Stimulated activated CD8-positive, alpha-beta memory T cell treated with anti-CD3 and anti-CD28 coated beads, Interleukin-12 subunit alpha, Interleukin-12 subunit beta, amount 100 ng/mL, for 4 hours (primary cell): Measurements from ENCODE around the gene KSR1.

Experiments
- DNase-seq: peaks from one replicate; pipeline ENCODE4 v3.0.0-alpha.2; 2020; ENCODE audit warnings: low read depth

Gene KSR1

DNA sequence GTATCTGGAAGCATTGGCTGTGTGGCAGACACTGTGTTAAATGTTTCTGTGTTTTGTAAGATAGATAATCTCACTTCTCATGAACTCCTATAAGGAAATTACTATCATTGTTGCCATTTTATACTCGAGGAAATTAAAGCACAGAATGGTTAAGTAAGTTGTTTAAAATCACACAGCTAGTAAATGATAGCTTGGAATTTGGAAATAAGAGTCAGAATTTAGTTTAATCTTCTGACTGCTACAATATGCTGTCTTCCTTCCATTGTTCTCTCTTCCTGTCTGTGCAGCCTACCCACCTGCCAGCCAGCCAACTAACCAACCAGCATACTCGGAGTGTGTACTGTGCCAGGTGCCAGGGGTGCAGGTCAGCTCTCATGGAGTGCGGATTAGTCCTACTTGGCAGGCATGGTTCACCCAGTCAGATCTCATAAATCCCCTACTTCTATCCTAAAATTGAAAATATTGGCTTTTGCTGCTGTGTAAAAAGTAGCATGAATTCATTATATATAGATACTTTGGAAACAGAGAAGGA lies 94.8 kb downstream of the KSR1 start:
- no peak for DNase-seq

DNA sequence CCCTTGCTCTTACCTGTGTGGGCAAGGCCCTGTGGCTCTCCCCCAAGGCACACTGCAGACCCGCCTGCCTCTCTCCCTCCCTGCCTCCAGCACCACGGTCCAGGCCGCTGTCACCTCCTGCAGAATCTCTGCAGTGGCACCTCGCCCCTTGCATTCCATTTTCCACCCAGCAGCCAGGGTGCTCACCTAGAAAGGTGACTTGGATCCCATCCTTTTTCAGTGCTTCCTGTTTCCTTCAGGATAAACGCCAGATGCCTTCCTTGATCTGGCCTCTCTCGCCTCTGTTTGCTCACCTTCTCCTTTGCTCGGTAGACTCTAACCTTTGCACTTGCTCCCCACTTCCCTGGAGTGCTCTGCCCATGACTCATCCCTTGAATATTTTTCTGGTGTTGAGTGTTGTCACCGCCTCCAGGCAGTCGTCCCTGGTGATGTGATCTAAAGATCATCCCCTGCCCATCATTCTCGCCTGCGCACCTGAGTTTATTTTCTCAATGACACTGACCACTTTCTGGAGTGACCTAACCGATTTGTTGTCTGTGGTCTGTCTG lies 95.5 kb downstream of the KSR1 start:
- no peak for DNase-seq

DNA sequence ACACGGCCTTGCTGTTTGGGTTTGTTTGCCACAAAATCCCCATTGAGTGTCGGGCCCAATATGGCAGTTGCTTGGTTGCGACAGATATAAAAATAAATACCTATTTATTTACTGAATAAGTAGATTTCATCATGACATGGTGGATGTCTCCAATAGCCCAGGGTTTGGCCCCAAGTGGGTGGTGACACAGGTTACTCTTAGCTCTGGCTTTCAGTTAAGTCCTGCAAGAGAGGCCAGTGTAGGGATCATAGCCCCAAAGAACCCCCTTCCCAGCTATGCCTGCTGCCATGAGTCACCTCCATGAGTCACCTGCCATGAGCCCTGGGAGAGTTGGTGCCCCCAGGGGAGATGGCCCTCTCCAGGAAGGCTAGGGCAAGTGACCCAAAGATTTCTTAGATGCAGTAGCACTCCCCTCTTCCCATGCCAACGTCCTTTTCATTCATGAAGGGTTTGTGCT lies 96.1 kb downstream of the KSR1 start:
- no peak for DNase-seq

DNA sequence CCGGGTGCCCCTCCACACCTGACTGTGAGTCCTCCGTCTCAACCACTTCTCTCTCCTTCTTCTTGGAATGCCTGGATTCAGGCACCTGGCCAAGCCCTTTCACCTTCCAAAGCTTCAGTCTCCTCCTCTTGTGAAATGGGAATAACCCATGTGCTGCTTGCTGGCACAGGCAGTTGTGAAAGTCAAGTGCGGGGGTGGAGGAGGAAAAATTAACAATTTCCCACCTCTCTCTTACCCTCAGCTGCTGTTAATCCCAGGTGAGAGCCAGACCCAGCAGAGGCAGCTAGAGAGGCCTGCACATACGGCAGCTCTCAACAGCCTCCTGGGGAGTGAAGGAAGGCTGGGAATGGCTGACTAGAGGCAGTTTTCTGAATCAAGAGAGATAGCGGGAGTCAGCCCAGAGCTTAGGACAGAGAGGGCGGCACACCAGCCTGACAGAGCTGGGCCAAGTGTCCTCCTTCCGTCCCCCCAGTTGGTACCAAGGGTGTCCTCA lies 96.8 kb downstream of the KSR1 start:
- DNase-seq: no peak

DNA sequence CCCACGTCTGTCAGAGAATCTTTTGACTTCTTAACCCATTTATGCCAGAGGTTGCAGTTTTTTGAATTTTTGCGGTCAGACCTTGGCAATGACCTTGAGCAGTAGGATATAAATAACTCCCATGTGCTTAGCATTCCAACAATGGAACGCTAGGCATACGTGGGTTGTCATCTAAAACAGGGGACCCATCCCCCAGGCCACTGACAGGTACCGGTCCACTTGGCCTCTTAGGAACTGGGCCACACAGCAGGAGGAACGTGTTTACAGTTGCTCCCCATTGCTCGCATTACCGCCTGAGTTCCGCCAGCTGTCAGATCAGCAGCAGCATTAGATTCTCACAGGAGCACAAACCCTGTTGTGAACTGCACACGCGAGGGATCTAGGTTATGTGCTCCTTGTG lies 97.9 kb downstream of the KSR1 start:
- DNase-seq: no peak

DNA sequence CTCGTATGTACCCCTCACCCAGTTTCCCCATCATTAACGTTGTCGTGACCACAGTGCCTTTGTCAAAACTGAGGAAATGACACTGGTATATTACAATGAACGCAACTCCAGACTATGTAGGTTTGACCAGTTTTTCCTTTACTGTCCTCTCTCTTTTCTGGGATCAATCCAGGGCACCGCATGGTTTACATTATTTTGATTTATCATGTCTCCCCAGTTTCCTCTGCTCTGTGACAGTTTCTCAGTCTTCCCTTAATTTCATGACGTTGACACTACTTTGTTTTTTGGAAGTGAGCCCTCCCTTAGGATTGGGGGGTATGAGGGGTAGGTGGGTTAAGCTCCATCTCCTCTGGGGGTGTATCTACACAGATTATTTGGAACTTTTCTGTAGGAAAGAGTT lies 98.7 kb downstream of the KSR1 start:
- DNase-seq: no peak

DNA sequence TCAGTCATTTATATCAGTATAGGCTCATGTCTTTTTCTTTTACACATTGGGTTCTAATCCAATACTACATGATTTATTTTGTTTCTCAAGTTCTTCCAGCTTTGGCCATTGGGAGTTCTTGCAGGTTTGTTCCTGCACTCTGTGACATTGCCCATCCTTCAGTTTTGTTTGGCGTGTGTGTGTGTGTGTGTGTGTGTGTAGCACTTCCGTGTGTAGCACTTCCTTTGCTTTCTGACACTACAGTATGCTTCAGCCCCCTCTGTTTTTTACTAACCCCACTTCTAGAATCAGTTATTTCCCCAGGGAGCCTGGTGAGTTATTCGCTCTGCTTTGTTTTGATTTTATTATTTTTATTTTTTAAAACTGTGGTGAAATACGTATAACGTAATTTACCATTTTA lies 99.1 kb downstream of the KSR1 start:
- no peak for DNase-seq

DNA sequence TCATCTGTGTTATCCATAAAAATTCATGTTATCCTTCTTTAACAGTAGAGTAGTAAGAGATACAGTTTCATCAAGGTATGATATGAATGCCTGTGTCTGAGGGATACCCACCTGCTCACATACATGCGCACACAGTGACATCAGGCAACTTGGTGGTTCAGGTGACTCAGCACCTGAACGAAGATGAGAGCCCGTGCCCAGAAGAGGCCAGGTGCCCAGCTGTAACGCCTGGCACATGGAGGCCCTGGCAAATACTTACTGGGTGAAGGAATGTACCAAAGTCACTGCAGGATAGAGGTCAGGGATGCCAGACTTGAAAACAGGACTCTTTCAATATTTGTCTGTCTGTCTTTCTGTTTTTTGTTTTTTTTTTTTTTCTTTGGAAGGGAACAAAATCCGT lies 102.1 kb downstream of the KSR1 start:
- no peak for DNase-seq

DNA sequence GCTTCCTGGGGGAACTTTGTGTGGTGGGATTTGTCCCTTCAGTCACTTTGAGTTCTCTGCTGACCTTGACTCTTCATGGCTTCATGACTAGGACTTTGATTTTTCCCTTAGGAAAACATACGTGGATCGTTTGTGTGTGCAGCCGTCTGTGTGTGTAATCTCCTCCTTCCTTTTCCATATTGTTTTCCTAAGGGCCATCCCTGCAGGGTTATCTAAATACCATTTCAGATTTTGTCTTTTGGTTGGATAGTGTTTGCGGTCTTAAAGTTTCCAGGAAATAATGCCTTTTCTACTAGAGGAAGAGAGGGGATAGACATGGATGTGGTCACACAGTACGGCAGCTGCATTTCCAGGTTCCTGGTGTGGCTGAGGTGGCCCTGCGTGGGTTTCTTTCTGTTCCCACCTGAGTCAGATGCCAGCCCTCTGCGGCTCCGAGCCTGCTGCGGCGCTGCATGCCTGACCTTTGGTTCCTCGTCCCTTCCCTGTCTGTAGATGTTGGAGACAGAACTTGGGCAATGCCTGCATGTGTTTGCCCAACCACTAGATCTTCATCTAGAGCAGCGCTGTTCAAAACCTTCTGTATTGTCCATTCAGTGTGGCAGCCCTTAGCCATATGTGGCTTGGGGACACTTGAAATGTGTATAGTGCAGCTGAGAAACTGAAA lies 102.7 kb downstream of the KSR1 start:
- DNase-seq: no peak

DNA sequence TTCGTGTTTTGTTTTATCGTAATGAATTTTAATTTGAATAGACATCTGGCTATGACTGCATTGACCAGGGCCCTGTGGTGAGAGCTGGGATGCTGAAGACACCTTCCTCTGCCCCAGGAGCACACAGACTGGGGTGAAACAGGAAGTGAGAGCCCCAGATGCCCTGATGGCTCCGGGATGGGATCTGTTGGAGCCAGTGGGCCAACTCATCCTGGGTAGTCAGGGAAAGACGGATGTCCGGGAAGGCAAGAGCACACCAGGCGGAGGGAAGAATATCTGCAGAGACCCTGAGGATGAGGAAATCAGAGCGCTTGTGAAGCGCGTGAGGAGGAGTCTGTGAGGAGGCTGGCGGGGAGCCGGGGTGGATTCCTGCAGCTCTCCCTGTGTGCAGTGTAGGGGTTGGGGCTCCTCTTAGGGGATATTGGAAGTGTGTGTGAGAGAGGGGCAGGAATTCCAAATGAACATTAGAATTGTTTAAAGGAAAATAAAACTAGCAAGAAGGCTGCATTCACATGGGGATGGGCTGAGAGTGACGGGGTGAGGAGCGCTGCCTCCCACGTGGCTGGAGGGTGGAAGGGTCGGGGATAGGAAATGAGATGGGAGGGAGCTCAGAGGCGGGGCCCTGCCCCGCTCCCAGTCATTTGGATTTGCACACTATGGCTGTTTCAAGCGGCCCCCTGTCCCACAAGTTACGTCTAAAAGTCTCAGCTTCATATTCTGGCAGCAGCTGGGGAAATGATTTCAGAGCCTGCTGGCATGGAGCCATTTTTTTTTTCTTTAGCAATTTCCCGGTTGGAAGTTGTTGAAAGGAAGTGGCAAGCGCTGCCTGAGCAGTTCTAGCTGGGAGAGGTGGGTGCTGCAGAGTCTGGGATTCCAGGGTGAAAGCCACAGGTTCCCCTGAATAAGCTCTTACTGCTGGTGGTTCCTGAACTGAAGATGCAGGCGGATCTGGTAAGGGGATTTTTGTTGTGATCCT lies 103.5 kb downstream of the KSR1 start:
- DNase-seq: no peak

DNA sequence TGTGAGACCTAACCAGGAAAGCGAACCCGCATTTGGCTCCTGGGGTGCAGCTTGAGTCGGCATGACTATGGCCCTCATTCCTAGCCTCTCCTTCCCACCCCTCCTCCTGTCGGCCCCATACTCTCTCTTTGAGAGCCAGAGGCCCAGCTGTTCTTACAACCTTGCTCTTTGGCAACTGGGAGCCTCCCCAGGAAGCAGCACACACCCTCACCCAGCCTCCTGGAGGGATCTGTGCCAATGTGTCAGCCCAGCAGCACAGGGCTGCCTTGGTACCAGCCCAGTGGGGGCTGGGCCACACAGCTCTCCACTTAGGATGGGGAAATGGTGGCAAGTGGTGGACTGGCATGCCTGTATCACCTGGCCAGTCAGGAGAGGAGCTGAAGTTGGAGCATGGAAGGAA lies 104.4 kb downstream of the KSR1 start:
- DNase-seq: no peak

DNA sequence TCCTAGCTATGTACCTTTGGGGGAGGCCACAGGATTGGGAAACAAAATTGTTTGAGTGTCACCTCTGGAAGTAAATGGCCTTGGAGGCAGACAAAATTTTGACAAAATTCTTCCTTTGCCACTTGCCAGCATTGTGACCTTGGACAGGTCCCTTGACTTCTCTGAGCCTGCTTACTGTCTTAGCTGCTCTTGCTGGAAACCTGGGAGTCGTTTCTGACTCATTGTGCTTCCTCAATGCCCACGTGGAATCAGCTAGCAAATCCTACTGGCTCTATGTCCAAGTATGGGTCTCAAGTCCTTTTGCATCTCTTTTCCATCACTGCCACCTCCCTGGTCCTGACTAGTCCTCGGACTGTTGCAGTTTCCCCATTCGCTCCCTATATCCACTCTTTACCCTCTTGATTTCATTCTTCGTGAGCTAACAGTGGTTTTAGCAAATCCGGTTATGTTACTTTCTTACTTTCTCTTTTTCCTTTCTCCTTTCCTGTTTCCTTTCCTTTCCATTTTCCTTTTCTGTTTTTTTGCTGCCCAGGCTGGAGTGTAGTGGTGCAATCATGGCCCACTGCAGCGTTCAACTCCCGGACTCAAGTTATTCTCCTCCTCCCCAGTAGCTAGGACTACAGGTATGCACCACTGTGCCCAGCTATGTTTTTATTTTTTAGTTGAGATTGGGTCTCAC lies 106.7 kb downstream of the KSR1 start:
- DNase-seq: no peak

DNA sequence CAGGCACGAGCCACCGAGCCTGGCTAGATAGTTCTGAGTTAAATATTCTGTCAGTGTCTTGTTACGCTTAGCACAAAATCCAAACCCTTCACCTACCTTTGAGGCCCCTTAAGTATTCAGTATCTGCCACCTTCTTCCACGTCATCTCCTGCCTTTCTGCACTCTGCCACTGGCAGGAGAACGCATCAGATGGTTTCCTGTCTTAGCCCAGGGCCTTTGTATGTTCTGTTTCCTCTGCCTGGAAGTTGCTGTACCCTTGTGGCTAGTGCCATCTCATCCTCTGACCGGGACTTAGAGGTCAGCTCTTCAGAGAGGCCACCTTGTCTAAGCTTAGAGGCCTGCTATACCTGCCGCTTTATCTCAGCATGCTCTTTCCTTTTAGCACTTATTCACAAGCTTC lies 107.3 kb downstream of the KSR1 start:
- no peak for DNase-seq

DNA sequence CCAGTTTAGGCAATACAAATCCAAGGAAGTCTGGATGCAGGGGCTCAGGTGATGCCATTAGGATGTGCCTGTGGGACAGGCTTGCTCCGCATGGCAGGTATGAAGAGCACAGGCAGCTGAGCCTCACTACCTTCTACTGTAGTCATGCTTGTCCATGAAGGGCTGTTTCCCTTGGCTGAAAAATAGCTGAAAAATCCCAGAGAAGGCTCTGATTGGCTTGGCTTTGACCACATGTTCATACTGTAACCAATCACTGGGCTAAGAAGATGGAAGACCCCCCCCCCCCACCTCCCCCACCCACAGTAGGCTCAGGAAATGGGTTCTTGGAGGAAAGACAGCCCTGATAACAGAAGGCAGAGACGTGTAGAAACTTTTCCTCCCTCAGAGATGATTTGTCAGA lies 108.2 kb downstream of the KSR1 start:
- no peak for DNase-seq

DNA sequence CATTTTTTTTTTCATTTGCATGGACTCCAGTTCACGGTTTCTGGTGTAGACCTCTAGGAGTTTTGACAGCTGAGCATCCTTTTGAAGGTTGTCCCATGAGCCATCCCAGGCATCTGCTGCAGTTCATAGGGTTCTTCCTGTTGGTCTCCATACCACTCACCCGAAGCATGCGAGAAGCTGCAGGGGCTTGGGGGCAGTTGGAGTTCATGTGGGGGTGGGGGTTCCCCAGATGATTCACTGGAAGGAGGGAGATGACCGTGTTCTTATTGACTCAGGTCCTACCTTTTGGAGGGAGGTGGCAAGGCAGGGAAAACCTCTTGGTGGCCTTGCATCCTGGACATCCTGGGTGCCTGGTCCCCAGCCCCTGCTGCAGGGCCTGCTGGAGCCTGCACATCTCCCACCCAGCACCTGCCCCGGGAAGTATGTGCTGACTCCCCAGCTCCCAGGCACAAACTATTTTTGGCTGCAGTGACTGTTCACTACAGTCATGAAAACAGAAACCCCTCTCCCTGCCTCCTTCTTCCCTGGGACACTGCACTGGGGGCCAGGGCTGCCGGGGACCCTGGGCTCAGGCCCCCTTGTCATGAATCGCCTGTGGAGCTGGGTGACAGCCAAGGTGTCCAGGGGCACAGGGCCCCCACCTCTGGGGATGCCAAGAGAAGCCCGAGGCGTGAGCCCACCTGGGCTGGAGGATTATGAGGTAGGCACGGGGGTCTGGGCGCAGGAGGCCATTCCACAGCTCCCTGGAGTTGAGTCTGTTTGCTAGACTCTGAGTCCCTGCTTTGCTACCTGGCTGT lies 109.8 kb downstream of the KSR1 start:
- no peak for DNase-seq

DNA sequence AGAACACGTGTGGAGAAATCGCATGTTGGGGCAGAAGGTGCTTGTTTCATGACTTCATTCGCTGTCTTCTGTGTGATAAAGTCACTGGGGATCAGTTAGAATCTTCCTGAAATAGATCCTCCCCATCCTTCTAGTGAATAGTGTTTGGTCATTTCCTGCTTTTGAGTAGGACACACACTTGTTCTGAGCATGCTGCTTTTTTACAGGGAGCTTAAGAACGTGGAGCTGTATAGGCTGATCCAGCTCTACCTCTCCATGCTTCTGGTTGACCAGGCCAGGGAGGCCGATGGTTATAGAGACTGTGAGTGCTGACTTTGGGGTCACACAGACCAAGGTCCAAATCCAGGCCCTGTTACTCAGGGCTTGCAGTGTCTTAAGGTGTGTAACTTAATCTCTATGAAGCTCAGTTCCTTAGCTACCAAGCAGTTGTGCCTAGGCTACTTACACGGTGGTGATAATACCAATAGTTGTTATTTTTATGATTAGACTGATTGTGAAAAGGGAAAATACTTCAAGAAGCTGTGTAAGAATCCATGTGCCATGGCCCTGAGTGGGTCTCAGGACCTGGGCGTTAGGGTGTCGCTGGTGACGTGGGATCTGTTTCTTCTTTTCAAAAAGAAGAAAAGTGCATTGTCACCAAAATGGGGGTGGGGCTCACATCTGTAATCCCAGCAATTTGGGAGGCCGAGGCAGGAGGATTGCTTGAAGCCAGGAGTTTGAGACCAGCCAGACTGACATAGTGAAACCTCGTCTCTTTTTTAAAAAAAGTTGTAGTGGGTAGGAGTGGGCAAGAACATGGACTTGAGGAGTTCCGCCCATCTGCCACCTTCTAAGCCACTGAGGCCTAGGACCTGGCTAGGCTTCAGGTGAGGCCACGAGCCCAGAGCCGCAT lies 110.7 kb downstream of the KSR1 start:
- DNase-seq: no peak

DNA sequence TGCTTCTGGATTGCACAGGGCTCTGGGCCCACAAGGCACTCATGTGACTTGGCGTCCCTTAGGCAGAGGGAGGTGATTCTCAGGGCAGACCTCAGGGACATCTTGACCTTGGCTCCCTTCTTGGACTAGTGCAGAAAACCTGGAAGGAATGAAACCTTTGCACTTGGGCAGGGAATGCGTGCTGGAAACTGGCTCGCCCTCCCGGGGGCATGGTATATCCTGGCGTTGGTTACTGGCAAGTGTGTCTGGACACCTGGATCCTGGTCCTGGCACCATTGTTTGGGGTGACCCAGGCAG lies 111.3 kb downstream of the KSR1 start:
- DNase-seq: no peak

DNA sequence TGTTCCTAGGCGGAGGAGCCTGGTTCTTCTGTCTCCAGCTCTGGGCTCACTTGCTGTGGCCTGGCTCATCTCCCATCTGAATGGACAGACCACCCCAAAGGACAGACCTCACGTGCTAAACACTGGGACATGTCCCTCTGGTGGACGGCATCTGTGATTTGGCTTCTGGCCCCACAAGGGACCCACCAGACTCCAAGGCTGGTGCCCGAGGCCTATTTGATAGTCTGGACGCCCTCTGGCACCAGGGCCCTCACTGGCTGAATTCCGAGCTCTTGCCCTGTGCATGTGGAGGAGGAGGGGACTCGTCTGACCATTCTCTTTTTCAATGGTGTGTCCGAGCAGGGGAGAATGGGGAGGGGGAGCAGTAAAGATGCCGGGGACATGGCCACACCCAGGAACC lies 112.0 kb downstream of the KSR1 start:
- no peak for DNase-seq

DNA sequence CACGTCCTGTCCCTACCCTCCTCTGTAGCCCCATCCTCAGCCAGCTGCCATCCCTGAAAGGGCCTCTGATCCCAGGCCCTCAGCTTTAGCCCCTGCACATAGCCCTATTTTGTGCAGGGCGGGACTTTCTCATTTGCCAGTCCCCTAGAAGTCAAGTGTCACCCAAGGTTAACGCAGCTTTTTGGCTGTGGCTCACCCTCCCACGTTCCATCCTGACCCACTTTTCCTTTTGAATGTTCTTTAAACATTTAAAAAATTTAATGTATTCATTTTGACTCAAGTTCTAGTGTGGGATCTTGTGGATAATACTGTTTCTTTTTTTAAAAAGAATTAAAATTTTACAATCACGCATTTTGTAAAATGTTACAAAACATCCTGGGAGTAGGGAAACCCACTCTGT lies 112.6 kb downstream of the KSR1 start:
- no peak for DNase-seq

DNA sequence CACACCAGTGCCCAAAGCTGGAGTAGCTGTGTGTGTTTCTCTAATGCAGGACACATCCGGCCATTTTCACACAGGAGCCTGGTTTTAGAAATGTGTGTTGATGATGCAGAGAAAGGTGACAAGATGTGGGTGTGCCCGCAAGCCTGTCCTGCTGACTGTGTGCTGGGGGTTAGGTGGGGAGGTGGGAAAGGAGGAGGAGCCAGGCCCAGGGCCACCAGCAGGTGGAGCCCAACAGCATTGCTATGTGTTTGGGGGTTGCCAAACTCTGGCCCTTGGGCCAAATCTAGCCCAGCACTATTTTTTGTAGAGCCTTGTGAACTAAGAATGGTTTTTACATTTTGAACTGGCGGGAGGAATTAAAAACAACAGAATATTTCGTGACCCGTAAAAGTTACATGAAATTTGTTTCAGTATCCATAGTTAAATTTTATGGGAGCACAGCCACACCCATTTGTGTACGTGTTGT lies 113.0 kb downstream of the KSR1 start:
- peak; percentile 43 for DNase-seq
